GM21423 (cell line): Measurements from ENCODE around the gene ZNF408.
"Not testable (repeated sequence)": the region's sequence is repeated elsewhere in the genome, so short reads cannot be mapped to it uniquely, and the experiment has no call there.

ENCODE experiments used
- ATAC-seq: cut with Tn5 transposase; IDR thresholded peaks from one replicate; pipeline ENCODE4 v1.9.1; 2021; ENCODE audit warnings: mild to moderate bottlenecking, moderate library complexity; ENCODE audit not compliant: unreplicated experiment

ZNF408 gene

DNA sequence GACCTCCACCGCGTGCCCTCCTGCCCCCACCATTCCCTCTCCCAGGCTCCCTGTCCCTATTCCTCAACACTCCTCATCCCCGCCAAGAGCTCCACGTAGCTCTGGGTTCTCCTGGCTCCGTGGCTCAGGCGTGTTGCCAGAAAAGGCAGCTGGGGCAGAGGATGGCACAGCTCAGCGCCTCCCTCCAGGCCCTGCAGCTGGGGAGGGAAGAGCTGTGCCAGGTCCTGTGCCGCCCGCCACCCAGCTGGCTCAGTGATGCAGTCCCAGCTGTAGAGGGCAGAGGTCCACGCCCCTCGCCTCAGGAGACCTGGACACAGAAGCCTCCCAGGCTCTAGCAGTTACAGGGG is 4.6 kb upstream of the ZNF408 start:
- ATAC-seq = no peak

DNA sequence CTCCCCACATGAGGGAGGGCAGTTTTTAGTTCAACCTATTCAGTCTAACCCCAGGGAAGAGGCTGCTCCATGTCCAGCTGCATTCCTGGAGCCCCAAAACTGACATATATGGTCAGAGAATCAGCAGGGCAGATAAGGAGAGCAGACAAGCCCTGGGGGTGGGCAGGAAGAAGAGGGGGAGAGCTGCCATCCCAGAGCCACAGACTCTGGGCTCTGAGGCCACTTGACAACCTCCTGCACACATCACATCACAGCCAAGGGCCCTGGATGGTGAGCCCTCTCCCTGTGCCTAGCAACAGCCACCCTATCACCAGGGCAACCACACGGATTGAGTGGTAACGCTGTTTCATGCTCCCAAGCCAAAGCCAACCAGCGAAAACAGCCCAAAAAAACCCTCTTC is 3.5 kb upstream of the ZNF408 start:
- ATAC-seq = no peak

- no peak for ATAC-seq
Measured at GRCh38 chr11:46697723-46698122, 3.1 kb upstream of the ZNF408 start.

DNA sequence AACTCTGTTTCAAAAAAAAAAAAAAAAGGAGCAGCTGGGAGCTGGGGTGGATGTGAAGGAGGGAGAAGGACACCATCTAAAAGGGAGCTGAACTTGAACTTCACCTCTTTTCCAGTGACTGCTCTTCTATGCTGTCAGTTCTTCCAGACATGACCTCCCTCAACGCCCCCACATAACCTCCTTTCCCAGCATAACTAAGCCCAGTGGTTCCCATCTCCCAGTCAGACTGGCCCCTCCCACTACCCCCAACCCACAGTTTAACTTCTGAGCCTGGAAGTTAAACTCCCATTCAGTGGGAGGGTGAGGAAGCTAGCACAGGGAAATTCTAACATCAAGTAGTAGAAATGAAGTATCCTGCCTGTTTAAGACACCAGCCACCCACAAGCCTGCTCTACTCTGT is 2.2 kb upstream of the ZNF408 start:
- no peak for ATAC-seq

DNA sequence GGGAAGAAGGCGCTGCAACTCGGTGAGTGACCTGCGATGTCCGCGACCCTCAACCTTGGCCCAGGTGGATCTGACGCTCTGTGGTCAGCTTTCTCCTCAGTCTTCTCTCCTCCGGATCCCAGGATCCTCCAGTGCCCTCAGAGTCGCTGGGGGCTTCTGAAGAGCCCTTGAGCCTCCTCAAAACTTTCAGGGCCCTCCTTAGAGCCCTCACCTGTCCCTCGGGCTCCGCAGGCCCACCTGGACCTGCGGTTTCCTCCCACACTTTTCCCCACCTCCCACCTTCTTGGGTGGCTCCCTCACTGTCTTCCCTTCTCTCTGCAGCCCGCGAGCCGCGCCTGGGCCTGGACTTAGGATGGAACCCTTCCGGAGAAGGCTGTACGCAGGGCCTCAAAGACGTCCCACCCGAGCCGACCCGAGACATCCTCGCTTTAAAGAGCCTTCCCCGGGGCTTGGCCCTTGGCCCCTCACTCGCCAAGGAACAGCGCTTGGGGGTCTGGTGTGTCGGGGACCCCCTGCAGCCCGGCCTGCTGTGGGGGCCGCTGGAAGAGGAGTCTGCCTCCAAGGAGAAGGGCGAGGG is 335 bp downstream of the ZNF408 start:
- no peak for ATAC-seq

DNA sequence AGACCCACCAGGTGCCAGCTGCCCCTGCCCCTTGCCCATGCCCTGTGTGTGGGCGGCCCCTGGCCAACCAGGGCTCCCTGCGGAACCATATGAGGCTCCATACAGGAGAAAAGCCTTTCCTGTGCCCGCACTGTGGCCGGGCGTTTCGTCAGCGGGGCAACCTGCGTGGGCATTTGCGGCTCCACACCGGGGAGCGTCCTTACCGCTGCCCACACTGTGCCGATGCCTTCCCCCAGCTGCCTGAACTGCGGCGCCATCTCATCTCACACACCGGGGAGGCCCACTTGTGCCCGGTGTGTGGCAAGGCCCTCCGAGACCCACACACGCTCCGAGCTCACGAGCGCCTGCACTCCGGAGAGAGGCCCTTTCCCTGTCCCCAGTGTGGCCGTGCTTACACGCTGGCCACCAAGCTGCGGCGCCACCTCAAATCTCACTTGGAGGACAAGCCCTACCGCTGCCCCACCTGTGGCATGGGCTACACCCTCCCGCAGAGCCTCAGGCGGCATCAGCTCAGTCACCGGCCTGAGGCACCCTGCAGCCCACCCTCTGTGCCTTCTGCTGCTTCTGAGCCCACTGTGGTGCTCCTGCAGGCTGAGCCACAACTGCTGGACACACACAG is 4.3 kb downstream of the ZNF408 start:
- ATAC-seq = no peak

DNA sequence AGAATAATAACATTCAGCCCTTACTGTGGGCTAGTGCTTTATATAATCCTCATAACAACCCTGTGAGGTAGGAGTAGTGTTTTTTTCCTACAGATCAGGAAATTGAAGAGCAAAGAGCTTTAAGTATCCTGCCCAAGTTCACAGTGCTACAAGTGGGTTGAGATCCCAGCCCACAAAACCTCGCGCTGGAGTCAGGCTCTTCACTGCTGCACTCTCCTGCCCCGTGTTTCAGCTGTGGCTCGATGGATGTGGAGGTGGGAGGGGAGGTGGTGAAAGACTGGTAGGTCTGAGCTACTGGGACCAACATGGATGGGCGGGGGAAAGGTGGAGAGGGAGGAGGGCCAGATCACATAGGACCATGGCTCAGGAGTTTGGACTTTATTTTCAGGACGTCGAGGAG is 6.1 kb downstream of the ZNF408 start:
- ATAC-seq = no peak

- ATAC-seq = not testable (repeated sequence)
Measured at GRCh38 chr11:46709351-46709750, 8.5 kb downstream of the ZNF408 start.

DNA sequence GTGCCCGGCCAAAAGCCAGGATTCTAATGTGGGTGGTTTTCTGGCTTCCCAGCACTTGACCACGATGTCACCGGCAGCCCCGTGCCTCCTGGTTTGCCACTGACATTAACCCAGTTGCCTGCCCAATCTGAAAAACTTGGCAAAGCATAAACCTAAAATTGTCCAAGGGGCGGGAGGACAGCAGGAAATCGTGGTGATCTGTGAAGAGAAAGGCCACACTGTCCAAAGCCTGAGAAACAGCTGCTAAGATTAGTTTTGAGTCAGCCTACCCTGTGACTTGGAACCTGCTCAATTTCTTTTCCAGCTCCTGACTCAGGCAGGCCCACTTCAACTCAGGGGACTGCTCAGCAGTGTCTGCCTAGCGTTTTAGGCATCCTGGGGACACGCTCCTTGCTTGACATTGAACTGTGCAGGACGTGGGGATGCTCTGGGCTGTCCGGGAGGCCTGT is 10.0 kb downstream of the ZNF408 start:
- ATAC-seq = no peak

DNA sequence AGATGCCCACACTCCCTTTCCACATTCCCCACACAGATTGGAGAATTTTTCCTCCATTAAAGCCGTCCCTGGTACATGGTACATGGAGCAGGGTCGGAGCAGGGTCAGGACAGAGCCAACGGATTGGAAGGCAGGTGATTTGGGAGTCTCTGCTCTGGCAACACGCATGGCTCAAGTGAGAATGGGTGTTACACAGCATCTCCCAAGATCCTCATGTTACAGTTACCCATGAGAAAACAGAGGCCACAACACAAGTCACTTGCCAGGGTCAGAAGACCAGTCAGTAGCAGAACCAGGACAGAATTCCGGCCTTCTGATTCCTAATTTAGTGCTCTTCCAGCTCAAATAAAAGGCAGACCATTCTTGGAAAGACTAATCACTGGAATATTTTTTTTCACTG is 10.5 kb downstream of the ZNF408 start:
- ATAC-seq = no peak

GRCh38 chr11:46712874-46713576 is 12.2 kb downstream of the ZNF408 start:
- ATAC-seq = no peak

DNA sequence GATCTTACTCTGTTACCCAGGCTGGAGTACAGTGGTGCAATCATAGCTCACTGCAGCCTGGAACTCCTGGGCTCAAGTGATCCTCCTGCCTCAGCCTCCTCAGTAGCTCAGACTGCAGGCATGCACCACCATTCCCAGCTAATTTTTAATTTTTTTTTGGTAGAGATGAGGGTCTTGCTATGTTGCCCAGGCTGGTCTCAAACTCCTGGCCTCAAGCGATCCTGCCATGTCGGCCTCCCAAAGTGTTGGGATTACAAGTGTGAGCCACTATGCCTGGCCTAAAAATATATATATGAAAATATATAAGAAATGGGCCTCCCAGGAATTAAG is 17.0 kb downstream of the ZNF408 start:
- not testable (repeated sequence) for ATAC-seq

GRCh38 chr11:46718155-46719019 is 17.6 kb downstream of the ZNF408 start:
- ATAC-seq = no peak

DNA sequence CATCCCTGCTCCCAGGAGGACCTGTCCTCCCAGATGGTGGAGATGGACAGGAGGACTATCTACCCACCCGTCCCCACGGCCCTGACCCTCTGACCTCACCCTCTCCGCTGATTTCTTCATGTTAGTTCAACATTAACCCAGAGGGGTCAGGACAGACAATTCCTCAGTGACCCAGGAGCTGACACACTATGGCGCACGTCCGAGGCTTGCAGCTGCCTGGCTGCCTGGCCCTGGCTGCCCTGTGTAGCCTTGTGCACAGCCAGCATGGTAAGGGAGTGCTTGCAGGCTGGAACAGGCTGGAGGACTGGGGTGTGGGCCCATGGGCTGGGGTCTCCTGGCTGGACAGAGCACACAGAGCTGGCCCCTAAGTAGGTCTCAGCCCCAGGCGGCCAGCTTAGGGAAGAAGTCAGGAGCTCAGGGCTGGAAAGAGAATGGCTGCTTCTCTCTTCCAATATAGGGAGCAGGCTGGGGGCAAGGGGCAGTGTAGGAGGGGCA is 18.3 kb downstream of the ZNF408 start, which contains the start of gene F2:
Gene F2, plus strand, starts transcription at position 166 of the 495 bp plus-strand sequence. Its CDS starts 23 bp downstream, at position 189.
- ATAC-seq = no peak

- ATAC-seq = no peak
Measured at GRCh38 chr11:46719543-46720218, 18.9 kb downstream of the ZNF408 start.

- ATAC-seq = no peak
Measured at GRCh38 chr11:46721286-46721685, 20.5 kb downstream of the ZNF408 start.

DNA sequence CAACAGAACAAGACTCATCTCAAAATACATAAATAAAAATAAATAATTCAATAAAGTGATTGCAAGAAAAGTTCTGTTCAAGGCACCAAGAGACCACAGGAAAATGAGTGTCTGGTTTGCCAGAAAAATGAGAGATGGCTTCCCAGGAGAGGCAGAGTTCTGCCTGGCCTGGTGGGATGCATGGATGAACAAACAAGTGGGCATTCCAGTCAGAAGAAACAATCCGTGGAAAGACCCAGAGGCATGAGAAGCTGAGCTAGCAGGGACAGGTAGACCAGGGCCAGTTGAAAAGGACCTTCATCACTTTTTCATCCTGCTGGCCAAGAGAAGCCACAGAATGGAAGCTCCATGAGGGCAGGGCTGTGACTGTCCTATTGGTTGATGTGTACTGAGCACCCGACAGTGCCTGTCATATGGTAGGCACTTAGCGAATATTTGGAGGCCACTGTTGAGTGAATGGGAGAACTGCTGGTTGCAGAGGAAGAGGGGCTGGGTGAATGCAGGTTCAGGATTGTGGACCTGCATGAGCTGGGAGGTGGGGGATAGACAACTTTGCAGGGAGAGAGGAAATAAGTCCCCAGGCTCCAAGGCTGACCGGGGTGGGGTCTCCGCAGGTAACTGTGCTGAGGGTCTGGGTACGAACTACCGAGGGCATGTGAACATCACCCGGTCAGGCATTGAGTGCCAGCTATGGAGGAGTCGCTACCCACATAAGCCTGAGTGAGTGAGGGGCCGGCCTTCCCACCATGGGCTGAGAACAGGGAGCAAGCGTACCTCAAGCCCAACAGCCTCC is 21.9 kb downstream of the ZNF408 start:
- ATAC-seq = no peak

- no peak for ATAC-seq
Measured at GRCh38 chr11:46723359-46723680, 22.5 kb downstream of the ZNF408 start.

DNA sequence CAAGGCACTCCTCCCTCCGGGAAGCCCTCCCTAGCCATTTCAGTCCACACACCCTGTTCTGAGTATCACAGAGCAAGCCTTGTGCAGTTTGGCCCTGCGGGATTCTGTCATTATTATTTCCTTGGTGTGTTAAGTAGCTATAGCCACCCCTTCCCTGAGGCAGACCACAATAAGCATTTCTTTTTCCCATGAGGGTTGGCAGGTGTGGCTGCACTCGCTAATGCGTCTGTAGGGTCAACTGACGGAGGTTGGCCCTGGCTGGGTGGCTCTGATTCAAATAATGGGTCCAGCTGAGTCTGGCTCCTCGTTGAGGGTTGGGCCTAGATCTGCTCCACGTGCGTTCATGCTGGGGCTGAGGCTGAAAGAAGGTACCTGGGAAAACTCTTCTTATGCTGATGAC is 23.3 kb downstream of the ZNF408 start:
- no peak for ATAC-seq
